ENCODE results near the gene PER2.
A peak's percentile ranks its signal among the peaks of the same experiment; 100 is the strongest.

PER2 gene

GRCh38 chr2:238289574-238289973 is 1.2 kb upstream of the PER2 start:
- peak overlapping the region; percentile 72; the same call in 1 of the 2 replicates for H2AFZ ChIP-seq (ENCODE audit: low read depth, low read length)
- H3K9ac ChIP-seq (ENCODE audit: low read length): peak overlapping the region; percentile 72
- no peaks in the 10 kb centered on the region for H3K27me3 ChIP-seq (ENCODE audit: low read depth, low read length)
- peak overlapping the region; percentile 73 for H3K4me2 ChIP-seq (ENCODE audit: low read length)
- H4K20me1 ChIP-seq (ENCODE audit: insufficient read depth, low read length): peaks cover 3% of the 10 kb centered on the region; the same call in 1 of the 2 replicates
- no peak overlapping the region for H3K27ac ChIP-seq (ENCODE audit: low read length)
- no peaks in the 10 kb centered on the region for H3K36me3 ChIP-seq (replicated peaks; ENCODE audit: low read depth, low read length)
- H3K4me3 ChIP-seq (ENCODE audit: low read length): peak overlapping the region; percentile 95
- TF ChIP-seq EZH2phosphoT487 (IDR thresholded peaks at IDR 0.05; ENCODE audit: low read depth): no peak
- TF ChIP-seq, protein P1, sequence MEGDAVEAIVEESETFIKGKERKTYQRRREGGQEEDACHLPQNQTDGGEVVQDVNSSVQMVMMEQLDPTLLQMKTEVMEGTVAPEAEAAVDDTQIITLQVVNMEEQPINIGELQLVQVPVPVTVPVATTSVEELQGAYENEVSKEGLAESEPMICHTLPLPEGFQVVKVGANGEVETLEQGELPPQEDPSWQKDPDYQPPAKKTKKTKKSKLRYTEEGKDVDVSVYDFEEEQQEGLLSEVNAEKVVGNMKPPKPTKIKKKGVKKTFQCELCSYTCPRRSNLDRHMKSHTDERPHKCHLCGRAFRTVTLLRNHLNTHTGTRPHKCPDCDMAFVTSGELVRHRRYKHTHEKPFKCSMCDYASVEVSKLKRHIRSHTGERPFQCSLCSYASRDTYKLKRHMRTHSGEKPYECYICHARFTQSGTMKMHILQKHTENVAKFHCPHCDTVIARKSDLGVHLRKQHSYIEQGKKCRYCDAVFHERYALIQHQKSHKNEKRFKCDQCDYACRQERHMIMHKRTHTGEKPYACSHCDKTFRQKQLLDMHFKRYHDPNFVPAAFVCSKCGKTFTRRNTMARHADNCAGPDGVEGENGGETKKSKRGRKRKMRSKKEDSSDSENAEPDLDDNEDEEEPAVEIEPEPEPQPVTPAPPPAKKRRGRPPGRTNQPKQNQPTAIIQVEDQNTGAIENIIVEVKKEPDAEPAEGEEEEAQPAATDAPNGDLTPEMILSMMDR (IDR thresholded peaks at IDR 0.05; ENCODE audit: low read depth, low read length): no peak
- H3K79me2 ChIP-seq (ENCODE audit: low read length): peaks cover 37% of the 10 kb centered on the region
- H3K4me1 ChIP-seq (ENCODE audit: low read length): peaks cover 12% of the 10 kb centered on the region
- H3K9me3 ChIP-seq (ENCODE audit: insufficient read depth, low read length): no peaks in the 10 kb centered on the region

- Histone ChIP-seq H2AFZ (ENCODE audit: low read depth, low read length) (peak overlapping the region; percentile 72), H3K9me3 (ENCODE audit: insufficient read depth, low read length) (no peaks in the 10 kb centered on the region), H3K79me2 (ENCODE audit: low read length) (peaks cover 42% of the 10 kb centered on the region), H3K4me2 (ENCODE audit: low read length) (peak overlapping the region; percentile 73), H3K9ac (ENCODE audit: low read length) (peak overlapping the region; percentile 72), H3K27me3 (ENCODE audit: low read depth, low read length) (no peaks in the 10 kb centered on the region), H3K36me3 (replicated peaks; ENCODE audit: low read depth, low read length) (no peaks in the 10 kb centered on the region), H3K4me3 (ENCODE audit: low read length) (peak overlapping the region; percentile 95), H3K27ac (ENCODE audit: low read length) (peak overlapping the region; percentile 44; the same call in 1 of the 2 replicates), H3K4me1 (ENCODE audit: low read length) (peaks cover 12% of the 10 kb centered on the region), H4K20me1 (ENCODE audit: insufficient read depth, low read length) (peaks cover 3% of the 10 kb centered on the region; the same call in 1 of the 2 replicates)
- no peak for TF ChIP-seq EZH2phosphoT487 (IDR thresholded peaks at IDR 0.05; ENCODE audit: low read depth)
- TF ChIP-seq, protein P1 (IDR thresholded peaks at IDR 0.05; ENCODE audit: low read depth, low read length): peak; percentile 26; the same call in 1 of the 2 replicates
Measured at GRCh38 chr2:238288650-238289573, 502 bp upstream of the PER2 start.

DNA sequence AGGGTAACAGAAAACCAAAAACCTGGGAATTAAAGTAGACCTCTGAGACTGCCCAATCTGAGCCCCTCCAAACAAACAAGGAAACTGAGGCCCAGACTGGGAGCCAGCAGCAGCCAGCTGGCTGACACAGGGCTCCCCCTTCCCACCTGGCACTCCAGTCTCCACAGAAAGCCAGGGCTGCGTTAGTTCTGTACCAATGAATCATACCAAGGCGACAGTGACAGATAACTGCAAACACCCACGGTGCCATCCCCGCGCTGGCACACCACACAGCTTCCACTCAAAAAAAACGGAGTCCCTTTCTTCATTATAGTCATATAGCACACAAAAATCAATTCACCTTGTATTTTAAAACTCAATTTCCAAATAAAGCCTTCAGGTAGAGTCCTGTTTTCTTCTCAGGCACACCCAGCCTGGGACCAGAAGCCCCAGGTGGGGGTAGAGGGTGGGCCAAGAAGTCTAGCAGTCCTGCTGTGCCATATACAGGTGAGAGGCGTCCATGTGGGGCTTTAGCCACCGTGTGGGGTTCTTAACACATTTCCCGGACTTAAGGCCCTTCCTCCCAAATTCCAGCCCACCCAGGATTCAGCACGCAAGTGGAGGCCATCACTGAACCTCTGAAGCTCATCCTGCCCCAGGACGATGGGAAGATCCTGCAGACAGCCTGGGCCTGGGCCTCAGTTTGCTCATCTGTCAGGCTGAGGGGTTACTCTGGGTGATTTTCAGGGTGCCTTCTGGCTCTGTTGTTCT is 1.2 kb downstream of the PER2 start:
- H2AFZ ChIP-seq (ENCODE audit: low read depth, low read length): no peak overlapping the region
- H3K4me2 ChIP-seq (ENCODE audit: low read length): peak overlapping the region; percentile 71
- no peak overlapping the region for H3K27ac ChIP-seq (ENCODE audit: low read length)
- peaks cover 12% of the 10 kb centered on the region for H3K4me1 ChIP-seq (ENCODE audit: low read length)
- peaks cover 60% of the 10 kb centered on the region for H3K79me2 ChIP-seq (ENCODE audit: low read length)
- peak overlapping the region; percentile 95 for H3K4me3 ChIP-seq (ENCODE audit: low read length)
- peak overlapping the region; percentile 82; the same call in 1 of the 2 replicates for H3K9ac ChIP-seq (ENCODE audit: low read length)
- TF ChIP-seq, protein P1 (IDR thresholded peaks at IDR 0.05; ENCODE audit: low read depth, low read length): no peak
- no peak for TF ChIP-seq EZH2phosphoT487 (IDR thresholded peaks at IDR 0.05; ENCODE audit: low read depth)
- H3K36me3 ChIP-seq (replicated peaks; ENCODE audit: low read depth, low read length): no peaks in the 10 kb centered on the region
- no peaks in the 10 kb centered on the region for H3K9me3 ChIP-seq (ENCODE audit: insufficient read depth, low read length)
- H3K27me3 ChIP-seq (ENCODE audit: low read depth, low read length): no peaks in the 10 kb centered on the region
- H4K20me1 ChIP-seq (ENCODE audit: insufficient read depth, low read length): peaks cover 3% of the 10 kb centered on the region; the same call in 1 of the 2 replicates

GRCh38 chr2:238286551-238286950 is 1.9 kb downstream of the PER2 start:
- Histone ChIP-seq H3K27me3 (ENCODE audit: low read depth, low read length) (no peaks in the 10 kb centered on the region), H3K4me3 (ENCODE audit: low read length) (no peak overlapping the region), H3K4me2 (ENCODE audit: low read length) (no peak overlapping the region), H3K9ac (ENCODE audit: low read length) (no peak overlapping the region), H3K9me3 (ENCODE audit: insufficient read depth, low read length) (no peaks in the 10 kb centered on the region), H3K27ac (ENCODE audit: low read length) (no peak overlapping the region), H3K79me2 (ENCODE audit: low read length) (peaks cover 66% of the 10 kb centered on the region), H3K36me3 (replicated peaks; ENCODE audit: low read depth, low read length) (no peaks in the 10 kb centered on the region), H2AFZ (ENCODE audit: low read depth, low read length) (no peak overlapping the region), H3K4me1 (ENCODE audit: low read length) (peaks cover 12% of the 10 kb centered on the region), H4K20me1 (ENCODE audit: insufficient read depth, low read length) (peaks cover 3% of the 10 kb centered on the region; the same call in 1 of the 2 replicates)
- no peak for TF ChIP-seq EZH2phosphoT487 (IDR thresholded peaks at IDR 0.05; ENCODE audit: low read depth)
- TF ChIP-seq, protein P1 (IDR thresholded peaks at IDR 0.05; ENCODE audit: low read depth, low read length): no peak
